T-helper 2 cell treated with Interferon-gamma antibody and Interleukin-4, amounts not matched to agents 5 μg/mL and 100 μg/mL, for 36 hours (primary cell): Measurements from ENCODE around the gene FOLH1.
"Not testable (repeated sequence)": the region's sequence is repeated elsewhere in the genome, so short reads cannot be mapped to it uniquely, and the experiment has no call there.

Experiments
- DNase-seq: peaks from one replicate; pipeline ENCODE4 v3.0.0; 2021; ENCODE audit warnings: low spot score
- H3K27ac Mint-ChIP-seq: one replicate; pipeline ENCODE4 v1.8.0; 2021; ENCODE audit warnings: mild to moderate bottlenecking, mixed read lengths
- H3K27me3 Mint-ChIP-seq: one replicate; pipeline ENCODE4 v1.8.0; 2021; ENCODE audit warnings: low read depth, mixed read lengths
- H3K36me3 Mint-ChIP-seq: one replicate; pipeline ENCODE4 v1.8.0; 2021; ENCODE audit warnings: low read depth, mixed read lengths
- H3K4me1 Mint-ChIP-seq: one replicate; pipeline ENCODE4 v1.8.0; 2021; ENCODE audit warnings: low read depth, mixed read lengths
- H3K4me3 Mint-ChIP-seq: one replicate; pipeline ENCODE4 v1.8.0; 2022; ENCODE audit warnings: mild to moderate bottlenecking, moderate library complexity, mixed read lengths
- H3K9me3 Mint-ChIP-seq: one replicate; pipeline ENCODE4 v1.8.0; 2021; ENCODE audit warnings: mixed read lengths

The FOLH1 gene

GRCh38 chr11:49102356-49102755, 106.0 kb downstream of the FOLH1 start:
- not testable (repeated sequence) for H3K4me1 Mint-ChIP-seq, H3K36me3 Mint-ChIP-seq, H3K27me3 Mint-ChIP-seq, DNase-seq, H3K4me3 Mint-ChIP-seq, H3K27ac Mint-ChIP-seq
- H3K9me3 Mint-ChIP-seq = peaks cover 14% of the 10 kb centered on the region
